Measurements from ENCODE around the gene TSEN2.
"Not testable (repeated sequence)": the region's sequence is repeated elsewhere in the genome, so short reads cannot be mapped to it uniquely, and the experiment has no call there.

DNA sequence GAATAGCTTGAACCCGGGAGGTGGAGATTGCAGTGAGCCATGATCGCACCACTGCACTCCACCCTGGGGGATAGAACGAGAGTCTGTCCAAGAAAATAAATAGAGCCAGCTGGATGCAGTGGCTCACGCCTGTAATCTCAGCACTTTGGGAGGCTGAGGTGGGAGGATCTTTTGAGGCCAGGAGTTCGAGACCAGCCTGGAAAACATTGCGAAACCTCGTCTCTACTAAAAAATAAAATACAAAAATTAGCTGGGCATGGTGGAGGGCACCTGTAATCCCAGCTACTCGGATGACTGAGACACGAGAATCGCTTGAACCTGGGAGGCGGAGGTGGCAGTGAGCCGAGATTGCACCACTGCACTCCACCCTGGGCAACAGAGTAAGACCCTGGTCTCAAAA lies 59.2 kb downstream of the TSEN2 start:
- TF ChIP-seq, protein P1, sequence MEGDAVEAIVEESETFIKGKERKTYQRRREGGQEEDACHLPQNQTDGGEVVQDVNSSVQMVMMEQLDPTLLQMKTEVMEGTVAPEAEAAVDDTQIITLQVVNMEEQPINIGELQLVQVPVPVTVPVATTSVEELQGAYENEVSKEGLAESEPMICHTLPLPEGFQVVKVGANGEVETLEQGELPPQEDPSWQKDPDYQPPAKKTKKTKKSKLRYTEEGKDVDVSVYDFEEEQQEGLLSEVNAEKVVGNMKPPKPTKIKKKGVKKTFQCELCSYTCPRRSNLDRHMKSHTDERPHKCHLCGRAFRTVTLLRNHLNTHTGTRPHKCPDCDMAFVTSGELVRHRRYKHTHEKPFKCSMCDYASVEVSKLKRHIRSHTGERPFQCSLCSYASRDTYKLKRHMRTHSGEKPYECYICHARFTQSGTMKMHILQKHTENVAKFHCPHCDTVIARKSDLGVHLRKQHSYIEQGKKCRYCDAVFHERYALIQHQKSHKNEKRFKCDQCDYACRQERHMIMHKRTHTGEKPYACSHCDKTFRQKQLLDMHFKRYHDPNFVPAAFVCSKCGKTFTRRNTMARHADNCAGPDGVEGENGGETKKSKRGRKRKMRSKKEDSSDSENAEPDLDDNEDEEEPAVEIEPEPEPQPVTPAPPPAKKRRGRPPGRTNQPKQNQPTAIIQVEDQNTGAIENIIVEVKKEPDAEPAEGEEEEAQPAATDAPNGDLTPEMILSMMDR (IDR thresholded peaks at IDR 0.05): not testable (repeated sequence)
- not testable (repeated sequence) for TF ChIP-seq POLR2A (IDR thresholded peaks at IDR 0.05)
